SU-DHL-6 (cell line): ENCODE data around the gene SIRPB1.

Experiments
- H2AFZ ChIP-seq: fragments of 200-600 bp; sonication (generic); 2 replicates; pipeline ENCODE4 v1.6.1; 2014; ENCODE audit warnings: low read depth, mild to moderate bottlenecking, moderate library complexity, mixed read lengths, antibody characterized with exemption, low read length; ENCODE audit not compliant: severe bottlenecking
- H3F3A ChIP-seq: fragments of 200-600 bp; shearing (Covaris generic); 2 replicates; pipeline ENCODE4 v1.6.0; 2016; ENCODE audit warnings: antibody characterized with exemption, mild to moderate bottlenecking; ENCODE audit not compliant: insufficient read depth
- H3K27ac ChIP-seq: fragments of 200-600 bp; sonication (generic); 2 replicates; pipeline ENCODE4 v1.5.1; 2016; ENCODE audit warnings: low read depth, mild to moderate bottlenecking, low read length, moderate library complexity, mixed read lengths
- H3K27me3 ChIP-seq: fragments of 200-600 bp; sonication (generic), shearing (Covaris generic); 2 replicates; pipeline ENCODE4 v1.6.0; 2014; ENCODE audit warnings: mild to moderate bottlenecking, low read length
- H3K36me3 ChIP-seq: fragments of 200-600 bp; sonication (generic); 2 replicates; pipeline ENCODE4 v1.6.1; 2014; ENCODE audit warnings: mild to moderate bottlenecking, low read length, mixed read lengths
- H3K4me2 ChIP-seq: fragments of 300-600, 200-600 bp; shearing (Covaris generic), sonication (generic); 2 replicates; pipeline ENCODE4 v1.6.0; 2014; ENCODE audit warnings: low read length, low read depth, mild to moderate bottlenecking; ENCODE audit not compliant: poor library complexity, severe bottlenecking
- H3K4me3 ChIP-seq: fragments of 200-600 bp; sonication (generic); 2 replicates; pipeline ENCODE4 v1.5.1; 2014; ENCODE audit warnings: antibody characterized with exemption, low read length, mild to moderate bottlenecking, mixed read lengths; ENCODE audit not compliant: insufficient read depth, poor library complexity, severe bottlenecking
- H3K79me2 ChIP-seq: fragments of 200-600 bp; sonication (generic); 2 replicates; pipeline ENCODE4 v1.6.1; 2014; ENCODE audit warnings: mild to moderate bottlenecking, low read length, moderate library complexity; ENCODE audit not compliant: insufficient read depth
- H3K9ac ChIP-seq: fragments of 200-600 bp; sonication (generic); 2 replicates; pipeline ENCODE4 v1.7.0; 2014; ENCODE audit warnings: mild to moderate bottlenecking, low read length
- H3K9me2 ChIP-seq: fragments of 200-600 bp; sonication (generic); replicated peaks from 2 replicates; pipeline ENCODE4 v1.6.1; 2014; ENCODE audit warnings: low read length; ENCODE audit not compliant: insufficient read depth
- H3K9me3 ChIP-seq: fragments of 200-600 bp; sonication (generic); 2 replicates; pipeline ENCODE4 v1.6.1; 2014; ENCODE audit warnings: low read length, mixed read lengths; ENCODE audit not compliant: insufficient read depth
- H4K20me1 ChIP-seq: fragments of 200-600 bp; sonication (generic); 2 replicates; pipeline ENCODE4 v1.6.1; 2014; ENCODE audit warnings: low read depth, mild to moderate bottlenecking, antibody characterized with exemption, low read length, moderate library complexity, mixed read lengths
- CTCF ChIP-seq: fragments of 200-600 bp; sonication (generic); IDR thresholded peaks from one replicate; pipeline ENCODE4 v1.5.1; 2017; ENCODE audit warnings: antibody characterized with exemption, mild to moderate bottlenecking, low read length, moderate library complexity; ENCODE audit not compliant: insufficient read depth, poor library complexity, severe bottlenecking
- EZH2phosphoT487 ChIP-seq: fragments of 200-600 bp; sonication (generic), shearing (Covaris generic); conservative IDR thresholded peaks from 2 replicates; pipeline ENCODE4 v1.6.1; 2018; ENCODE audit warnings: mild to moderate bottlenecking, antibody characterized with exemption, low read length, moderate library complexity, mixed read lengths

Gene SIRPB1

GRCh38 chr20:1666802-1667201, 47.0 kb upstream of the SIRPB1 start:
- Histone ChIP-seq H2AFZ (no peak overlapping the region), H3K4me3 (no peak overlapping the region), H3K79me2 (no peaks in the 10 kb centered on the region), H3F3A (no peaks in the 10 kb centered on the region), H3K36me3 (no peaks in the 10 kb centered on the region), H4K20me1 (no peaks in the 10 kb centered on the region), H3K9ac (no peak overlapping the region), H3K9me3 (no peaks in the 10 kb centered on the region), H3K27ac (no peak overlapping the region), H3K27me3 (no peaks in the 10 kb centered on the region), H3K4me2 (no peak overlapping the region), H3K9me2 (no peaks in the 10 kb centered on the region)
- TF ChIP-seq EZH2phosphoT487 (no peak), CTCF (no peak)

- H4K20me1 ChIP-seq: no peaks in the 10 kb centered on the region
- no peak overlapping the region for H2AFZ ChIP-seq
- no peaks in the 10 kb centered on the region for H3K36me3 ChIP-seq
- TF ChIP-seq CTCF (no peak), EZH2phosphoT487 (no peak)
- H3K27ac ChIP-seq: no peak overlapping the region
- no peaks in the 10 kb centered on the region for H3K79me2 ChIP-seq
- no peak overlapping the region for H3K4me2 ChIP-seq
- no peaks in the 10 kb centered on the region for H3K9me3 ChIP-seq
- no peak overlapping the region for H3K4me3 ChIP-seq
- H3F3A ChIP-seq: no peaks in the 10 kb centered on the region
- no peak overlapping the region for H3K9ac ChIP-seq
- no peaks in the 10 kb centered on the region for H3K27me3 ChIP-seq
- no peaks in the 10 kb centered on the region for H3K9me2 ChIP-seq
Observed at GRCh38 chr20:1665345-1665744, 45.5 kb upstream of the SIRPB1 start.

- Histone ChIP-seq H3K4me3 (no peak overlapping the region), H3F3A (no peaks in the 10 kb centered on the region), H3K27ac (no peak overlapping the region), H4K20me1 (no peaks in the 10 kb centered on the region), H3K4me2 (no peak overlapping the region), H3K9ac (no peak overlapping the region), H3K9me2 (no peaks in the 10 kb centered on the region), H3K79me2 (no peaks in the 10 kb centered on the region), H3K9me3 (no peaks in the 10 kb centered on the region), H3K27me3 (no peaks in the 10 kb centered on the region), H3K36me3 (no peaks in the 10 kb centered on the region), H2AFZ (no peak overlapping the region)
- TF ChIP-seq CTCF (no peak), EZH2phosphoT487 (no peak)
Observed at GRCh38 chr20:1664911-1665310, 45.1 kb upstream of the SIRPB1 start.
